PC-3 (cell line): ENCODE measurements around the gene MTPN.

Experiments
- CTCF ChIP-seq: fragments of 300-600 bp; sonication (generic); conservative IDR thresholded peaks from 2 replicates; pipeline ENCODE4 v1.5.1; 2017; ENCODE audit warnings: antibody characterized with exemption, low read depth, mild to moderate bottlenecking, low read length
- EZH2 ChIP-seq: fragments of 300-600 bp; sonication (generic); IDR thresholded peaks from one replicate; pipeline ENCODE4 v1.6.1; 2017; ENCODE audit warnings: antibody characterized with exemption, mild to moderate bottlenecking, low read length; ENCODE audit not compliant: unreplicated experiment

GRCh38 chr7:135980665-135981180, 3.6 kb upstream of the MTPN start:
- TF ChIP-seq CTCF (no peak), EZH2 (no peak)
